ENCODE measurements around the gene IL11.

The IL11 gene

DNA sequence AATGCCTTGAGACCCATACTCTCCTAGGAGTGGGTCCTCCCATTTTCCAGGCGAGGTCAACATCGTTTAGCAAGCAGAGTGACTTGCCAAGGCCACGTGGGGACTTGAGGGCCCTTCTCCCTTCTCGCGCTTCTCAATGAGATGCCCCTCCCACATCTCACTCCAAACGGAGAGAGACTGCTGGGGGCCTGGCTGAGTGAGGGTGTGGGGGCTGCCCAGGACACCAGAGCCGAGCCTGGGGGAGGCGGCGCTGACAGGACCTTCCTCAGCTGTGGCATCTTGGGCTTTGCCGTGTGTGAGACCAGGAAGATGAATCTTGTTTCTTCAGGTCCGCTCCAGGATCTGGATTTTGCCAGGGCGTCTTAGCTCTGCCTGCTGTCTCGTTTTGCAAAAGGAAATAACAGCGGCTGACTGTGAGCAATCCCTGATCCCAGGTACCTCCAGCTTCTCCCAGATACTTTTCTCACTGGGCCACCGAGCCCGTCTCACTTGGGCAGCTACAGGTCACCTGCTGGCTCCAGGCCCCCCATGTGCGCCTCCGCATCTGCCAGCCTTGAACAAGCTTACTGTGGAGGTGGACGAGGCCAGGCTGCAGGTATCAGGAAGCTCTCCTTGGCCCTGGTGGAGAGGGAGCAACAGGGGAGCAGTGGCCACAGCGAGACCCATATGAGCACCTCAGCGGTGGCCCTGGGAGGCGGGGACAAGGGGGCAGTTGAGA lies 21.8 kb downstream of the IL11 start:
- H3K9me3 ChIP-seq = no peaks in the 10 kb centered on the region
- intact Hi-C loops (cut with DNase I; ENCODE audit: low total_unique reads) = no loop called here
- no peak for DNase-seq

DNA sequence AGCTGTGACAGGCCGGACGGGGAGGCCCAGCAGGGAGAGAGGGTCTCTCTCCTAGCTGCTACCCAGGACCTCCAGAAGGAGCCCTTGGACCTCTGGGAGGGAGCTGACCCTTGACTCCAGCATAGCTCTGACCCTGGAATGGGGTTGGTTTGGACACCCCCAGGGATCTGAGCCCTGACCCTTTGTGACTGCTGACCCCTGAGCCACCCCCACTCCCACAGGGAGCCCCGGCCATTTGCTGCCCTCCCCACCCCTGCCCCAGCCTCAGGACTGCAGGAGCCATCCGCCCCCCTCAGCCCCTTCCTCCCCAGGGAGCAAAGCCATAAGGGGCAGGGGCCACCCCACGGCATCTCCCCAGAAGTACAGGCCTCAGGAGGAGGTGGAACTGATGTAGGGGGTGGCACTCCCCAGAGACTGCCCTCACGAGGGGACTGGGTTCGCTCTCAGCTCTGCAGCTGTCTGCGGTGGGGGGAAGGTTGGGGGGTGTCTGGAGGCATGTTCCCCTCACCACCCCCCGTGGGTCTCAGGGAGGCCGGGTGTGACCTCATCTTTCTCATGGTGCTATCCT lies 22.7 kb downstream of the IL11 start:
- H3K36me3 ChIP-seq = peaks cover 12 to 43% (median 19%) of the 10 kb centered on the region in 3 donors
- intact Hi-C loops (cut with DNase I; ENCODE audit: low total_unique reads) = no loop called here
- no peak overlapping the region for H3K4me3 ChIP-seq
- H3K4me1 ChIP-seq = no peaks in the 10 kb centered on the region
- TF ChIP-seq, protein P1, sequence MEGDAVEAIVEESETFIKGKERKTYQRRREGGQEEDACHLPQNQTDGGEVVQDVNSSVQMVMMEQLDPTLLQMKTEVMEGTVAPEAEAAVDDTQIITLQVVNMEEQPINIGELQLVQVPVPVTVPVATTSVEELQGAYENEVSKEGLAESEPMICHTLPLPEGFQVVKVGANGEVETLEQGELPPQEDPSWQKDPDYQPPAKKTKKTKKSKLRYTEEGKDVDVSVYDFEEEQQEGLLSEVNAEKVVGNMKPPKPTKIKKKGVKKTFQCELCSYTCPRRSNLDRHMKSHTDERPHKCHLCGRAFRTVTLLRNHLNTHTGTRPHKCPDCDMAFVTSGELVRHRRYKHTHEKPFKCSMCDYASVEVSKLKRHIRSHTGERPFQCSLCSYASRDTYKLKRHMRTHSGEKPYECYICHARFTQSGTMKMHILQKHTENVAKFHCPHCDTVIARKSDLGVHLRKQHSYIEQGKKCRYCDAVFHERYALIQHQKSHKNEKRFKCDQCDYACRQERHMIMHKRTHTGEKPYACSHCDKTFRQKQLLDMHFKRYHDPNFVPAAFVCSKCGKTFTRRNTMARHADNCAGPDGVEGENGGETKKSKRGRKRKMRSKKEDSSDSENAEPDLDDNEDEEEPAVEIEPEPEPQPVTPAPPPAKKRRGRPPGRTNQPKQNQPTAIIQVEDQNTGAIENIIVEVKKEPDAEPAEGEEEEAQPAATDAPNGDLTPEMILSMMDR (IDR thresholded peaks at IDR 0.05) = no peak
- H3K27me3 ChIP-seq = peaks cover 0 to 36% of the 10 kb centered on the region in 2 donors
- DNase-seq = no peak
- H3K9me3 ChIP-seq = no peaks in the 10 kb centered on the region
- no peak overlapping the region for H3K27ac ChIP-seq

More for the DNA sequence above, 21.8 kb downstream of the IL11 start:
- Histone ChIP-seq H3K36me3 (peaks cover 3 to 33% (median 14%) of the 10 kb centered on the region in 3 donors), H3K4me3 (no peak overlapping the region), H3K27ac (no peak overlapping the region), H3K27me3 (peaks cover 8 to 46% of the 10 kb centered on the region in 2 donors), H3K4me1 (peaks cover 0 to 7% (median 6%) of the 10 kb centered on the region in 4 donors)
- TF ChIP-seq, protein P1 (IDR thresholded peaks at IDR 0.05) = no peak

DNA sequence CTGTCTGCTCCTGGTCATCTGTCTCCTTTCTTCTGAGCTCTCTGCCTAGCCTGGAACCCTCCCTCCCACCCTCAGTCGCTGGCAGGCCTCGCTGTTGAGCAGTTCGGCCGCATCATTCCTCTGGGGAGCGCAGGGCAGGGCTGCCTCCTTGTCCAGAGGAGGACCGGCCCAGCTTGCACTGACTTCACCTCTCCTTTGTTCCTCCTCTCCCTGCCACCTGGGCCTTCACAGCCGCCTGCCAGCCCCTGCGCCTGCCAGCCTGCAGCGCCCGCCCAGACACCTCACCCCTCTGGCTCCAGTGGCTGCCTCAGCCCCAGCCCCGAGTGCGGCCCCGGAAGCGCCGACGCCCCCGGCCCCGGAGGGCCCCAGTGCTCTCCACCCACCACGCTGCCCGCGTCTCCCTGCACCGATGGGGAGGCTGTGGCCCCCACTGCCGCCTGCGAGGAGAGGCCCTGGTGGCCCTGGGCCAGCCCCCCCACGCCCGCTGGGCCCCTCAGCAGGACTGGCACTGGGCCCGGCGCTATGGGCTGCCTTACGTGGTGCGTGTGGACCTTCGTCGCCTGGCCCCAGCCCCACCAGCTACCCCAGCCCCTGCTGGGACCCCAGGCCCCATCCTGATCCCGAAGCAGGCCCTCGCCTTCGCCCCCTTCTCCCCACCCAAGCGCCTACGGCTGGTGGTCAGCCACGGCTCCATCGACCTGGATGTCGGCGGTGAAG lies 23.4 kb downstream of the IL11 start:
- no peaks in the 10 kb centered on the region for H3K9me3 ChIP-seq
- DNase-seq = no peak
- peaks cover 0 to 30% of the 10 kb centered on the region in 2 donors for H3K27me3 ChIP-seq
- TF ChIP-seq, protein P1 (IDR thresholded peaks at IDR 0.05) = no peak
- H3K4me3 ChIP-seq = no peak overlapping the region
- no peaks in the 10 kb centered on the region for H3K4me1 ChIP-seq
- H3K27ac ChIP-seq = no peak overlapping the region
- intact Hi-C loops (cut with DNase I; ENCODE audit: low total_unique reads) = no loop called here
- peaks cover 12 to 49% (median 25%) of the 10 kb centered on the region in 3 donors for H3K36me3 ChIP-seq

DNA sequence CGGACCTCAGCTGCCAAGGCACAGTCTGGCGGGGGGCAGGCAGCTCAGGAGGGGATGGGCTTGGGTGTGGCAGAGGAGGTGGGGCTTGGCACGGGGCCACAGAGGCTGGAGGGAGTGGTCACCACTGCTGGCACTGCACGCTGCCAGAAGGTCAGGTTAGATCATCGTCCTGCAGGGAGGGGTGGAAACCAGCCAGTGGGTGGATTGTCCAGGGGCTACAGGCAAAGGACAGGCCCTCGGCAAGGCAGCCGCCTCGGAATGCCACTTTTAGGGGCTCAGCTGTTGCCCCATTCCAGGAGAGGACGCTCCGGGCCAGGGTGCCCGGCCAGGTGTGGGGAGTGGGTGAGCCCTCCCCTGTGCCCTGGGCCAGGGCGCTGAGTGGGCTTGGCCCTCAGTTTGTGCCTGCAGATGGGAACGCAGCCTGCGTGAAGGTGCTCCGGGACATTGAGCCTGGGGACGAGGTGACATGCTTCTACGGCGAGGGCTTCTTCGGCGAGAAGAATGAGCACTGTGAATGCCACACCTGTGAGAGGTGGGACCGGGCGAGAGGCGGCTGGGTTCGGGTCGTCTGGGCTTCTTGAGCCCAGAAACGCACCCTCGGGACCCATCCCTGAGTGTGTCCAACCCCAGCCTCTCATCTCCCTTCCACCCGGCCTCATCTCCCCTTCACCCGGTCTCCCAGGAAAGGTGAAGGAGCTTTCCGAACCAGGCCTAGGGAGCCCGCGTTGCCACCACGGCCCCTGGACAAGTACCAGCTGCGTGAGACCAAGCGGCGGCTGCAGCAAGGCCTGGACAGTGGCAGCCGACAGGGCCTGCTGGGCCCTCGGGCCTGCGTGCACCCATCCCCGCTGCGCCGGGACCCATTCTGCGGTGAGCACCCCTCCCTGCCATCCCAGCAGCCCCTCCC lies 24.2 kb downstream of the IL11 start:
- Histone ChIP-seq H3K9me3 (no peaks in the 10 kb centered on the region), H3K4me3 (no peak overlapping the region), H3K27ac (no peak overlapping the region), H3K27me3 (peaks cover 0 to 22% of the 10 kb centered on the region in 2 donors), H3K36me3 (peaks cover 12 to 50% (median 26%) of the 10 kb centered on the region in 3 donors), H3K4me1 (peaks cover 0 to 6% (median 4%) of the 10 kb centered on the region in 4 donors)
- TF ChIP-seq, protein P1 (IDR thresholded peaks at IDR 0.05) = no peak
- intact Hi-C loops (cut with DNase I; ENCODE audit: low total_unique reads) = no loop called here
- no peak for DNase-seq

Measured in tibial artery (tissue), 4 donors.